Mammary epithelial cell (primary cell): ENCODE measurements around the gene SNRPD2.

Experiments
- EZH2 ChIP-seq: IDR thresholded peaks from 2 replicates; pipeline ENCODE4 v1.6.1; 2012; ENCODE audit warnings: low read length, inconsistent platforms, borderline replicate concordance
- TF ChIP-seq, protein P1 (sequence below), 2 donors: IDR thresholded peaks in 1 of 2; conservative IDR thresholded peaks in 1 of 2; 2 replicates each; pipeline ENCODE4 v1.5.1; 2011 to 2012; ENCODE audit warnings: inconsistent platforms in 2 of 2, low read length in 2 of 2, mild to moderate bottlenecking in 2 of 2, control low read depth in 1 of 2, low read depth in 1 of 2; ENCODE audit not compliant: insufficient read depth in 1 of 2; ENCODE audit errors: extremely low read depth in 1 of 2

DNA sequence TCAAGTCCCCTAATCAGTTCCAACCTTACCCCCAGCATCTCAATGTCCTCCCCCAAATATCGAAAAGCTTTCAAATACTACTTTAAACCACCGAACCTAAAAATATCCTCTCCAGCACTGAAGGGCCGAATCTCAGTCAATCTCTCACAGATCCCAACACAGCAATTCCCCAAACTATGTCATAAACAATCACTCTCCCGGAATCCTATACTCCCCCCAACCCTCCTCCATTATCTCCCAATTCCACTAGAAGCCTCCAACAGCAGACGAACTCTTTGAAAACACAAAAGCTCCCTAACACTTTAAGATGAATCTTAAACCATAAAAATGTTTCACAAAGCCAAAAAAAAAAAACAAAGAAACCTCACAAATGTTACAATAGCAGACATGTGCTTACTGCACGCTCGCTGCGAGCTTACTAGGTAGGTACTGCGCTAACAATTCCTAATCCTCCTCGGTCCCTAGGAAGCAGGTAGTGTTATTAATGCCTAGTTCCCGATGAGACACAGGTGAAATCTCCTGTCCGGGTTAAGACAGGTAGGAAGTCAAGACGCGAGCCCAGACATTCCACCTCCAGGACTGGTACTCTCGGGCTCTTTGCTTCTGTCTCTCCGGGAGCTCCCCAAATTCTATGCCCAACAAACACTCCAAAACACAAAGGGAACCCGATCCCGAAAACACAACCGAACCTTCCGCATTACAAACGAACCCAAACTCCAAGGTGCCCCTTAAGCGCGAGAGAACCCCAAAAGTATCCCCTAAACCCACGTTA, 24.8 kb upstream of the SNRPD2 start:
- TF ChIP-seq, protein P1, sequence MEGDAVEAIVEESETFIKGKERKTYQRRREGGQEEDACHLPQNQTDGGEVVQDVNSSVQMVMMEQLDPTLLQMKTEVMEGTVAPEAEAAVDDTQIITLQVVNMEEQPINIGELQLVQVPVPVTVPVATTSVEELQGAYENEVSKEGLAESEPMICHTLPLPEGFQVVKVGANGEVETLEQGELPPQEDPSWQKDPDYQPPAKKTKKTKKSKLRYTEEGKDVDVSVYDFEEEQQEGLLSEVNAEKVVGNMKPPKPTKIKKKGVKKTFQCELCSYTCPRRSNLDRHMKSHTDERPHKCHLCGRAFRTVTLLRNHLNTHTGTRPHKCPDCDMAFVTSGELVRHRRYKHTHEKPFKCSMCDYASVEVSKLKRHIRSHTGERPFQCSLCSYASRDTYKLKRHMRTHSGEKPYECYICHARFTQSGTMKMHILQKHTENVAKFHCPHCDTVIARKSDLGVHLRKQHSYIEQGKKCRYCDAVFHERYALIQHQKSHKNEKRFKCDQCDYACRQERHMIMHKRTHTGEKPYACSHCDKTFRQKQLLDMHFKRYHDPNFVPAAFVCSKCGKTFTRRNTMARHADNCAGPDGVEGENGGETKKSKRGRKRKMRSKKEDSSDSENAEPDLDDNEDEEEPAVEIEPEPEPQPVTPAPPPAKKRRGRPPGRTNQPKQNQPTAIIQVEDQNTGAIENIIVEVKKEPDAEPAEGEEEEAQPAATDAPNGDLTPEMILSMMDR (conservative IDR thresholded peaks at IDR 0.05 in 1 of 2, IDR thresholded peaks at IDR 0.05 in 1 of 2; ENCODE audit: extremely low read depth in 1 of 2, insufficient read depth in 1 of 2, low read depth in 1 of 2, low read length in 2 of 2) = no peak
- TF ChIP-seq EZH2 = no peak
